GM10847 (cell line): ENCODE data around the gene FAM228B.

Experiments used
- POLR2A ChIP-seq: IDR thresholded peaks from 2 replicates; pipeline ENCODE4 v1.6.1; 2011; ENCODE audit not compliant: insufficient read length; ENCODE audit errors: extremely low read depth

Gene FAM228B

GRCh38 chr2:24123195-24123921, at the start of gene FAM228B, which contains the start of gene PFN4:
Gene FAM228B (plus strand): TSS chr2:24123469. CDS start chr2:24124362, 893 bp downstream.
Gene PFN4 (minus strand): TSS chr2:24123334. CDS start chr2:24122535, 799 bp downstream.
- peak; percentile 91 for TF ChIP-seq POLR2A

- TF ChIP-seq POLR2A: no peak
Measured at GRCh38 chr2:24073816-24074215, 49.5 kb upstream of the FAM228B start.

GRCh38 chr2:24075259-24075658, 48.0 kb upstream of the FAM228B start:
- TF ChIP-seq POLR2A: no peak

- TF ChIP-seq POLR2A: peak; percentile 82
Measured at GRCh38 chr2:24075915-24076848, 47.1 kb upstream of the FAM228B start, which contains the start of gene SF3B6. Gene SF3B6 (minus strand): TSS chr2:24076326. CDS start chr2:24076229, 97 bp downstream.

GRCh38 chr2:24076849-24077534, 46.3 kb upstream of the FAM228B start:
- no peak for TF ChIP-seq POLR2A

- TF ChIP-seq POLR2A: no peak
Measured at GRCh38 chr2:24077535-24077877, 45.8 kb upstream of the FAM228B start.

- no peak for TF ChIP-seq POLR2A
Measured at GRCh38 chr2:24077879-24078278, 45.4 kb upstream of the FAM228B start.

- TF ChIP-seq POLR2A: no peak
Measured at GRCh38 chr2:24080701-24081100, 42.6 kb upstream of the FAM228B start.

- TF ChIP-seq POLR2A: no peak
Measured at GRCh38 chr2:24082787-24083566, 40.3 kb upstream of the FAM228B start.

GRCh38 chr2:24083567-24084385, 39.5 kb upstream of the FAM228B start:
- peak; percentile 52 for TF ChIP-seq POLR2A

- TF ChIP-seq POLR2A: peak; percentile 21
Measured at GRCh38 chr2:24084386-24085199, 38.7 kb upstream of the FAM228B start, which contains the start of gene TP53I3. Gene TP53I3 (minus strand): TSS chr2:24084834. CDS start chr2:24084326, 508 bp downstream.

GRCh38 chr2:24085200-24085489, 38.1 kb upstream of the FAM228B start:
- TF ChIP-seq POLR2A: no peak

- no peak for TF ChIP-seq POLR2A
Measured at GRCh38 chr2:24086241-24086640, 37.0 kb upstream of the FAM228B start.
